ENCODE results near the gene EDAR.

Gene EDAR

GRCh38 chr2:108923736-108924579 lies 65.1 kb downstream of the EDAR start:
- DNase-seq (ENCODE audit: low read depth) = no peak

- DNase-seq (ENCODE audit: low read depth) = no peak
Observed at GRCh38 chr2:108923019-108923700, 65.9 kb downstream of the EDAR start.

- DNase-seq (ENCODE audit: low read depth) = no peak
Observed at GRCh38 chr2:108922141-108922915, 66.7 kb downstream of the EDAR start.

- no peak for DNase-seq (ENCODE audit: low read depth)
Observed at GRCh38 chr2:108921096-108922030, 67.7 kb downstream of the EDAR start.

GRCh38 chr2:108920686-108921085 lies 68.3 kb downstream of the EDAR start:
- no peak for DNase-seq (ENCODE audit: low read depth)

GRCh38 chr2:108919571-108920373 lies 69.2 kb downstream of the EDAR start:
- DNase-seq (ENCODE audit: low read depth) = no peak

GRCh38 chr2:108918941-108919341 lies 70.1 kb downstream of the EDAR start:
- DNase-seq (ENCODE audit: low read depth) = no peak

GRCh38 chr2:108918156-108918874 lies 70.7 kb downstream of the EDAR start:
- no peak for DNase-seq (ENCODE audit: low read depth)

GRCh38 chr2:108917526-108917925 lies 71.5 kb downstream of the EDAR start:
- no peak for DNase-seq (ENCODE audit: low read depth)

- DNase-seq (ENCODE audit: low read depth) = no peak
Observed at GRCh38 chr2:108916796-108917421, 72.1 kb downstream of the EDAR start.

- no peak for DNase-seq (ENCODE audit: low read depth)
Observed at GRCh38 chr2:108916122-108916795, 72.8 kb downstream of the EDAR start.

- DNase-seq (ENCODE audit: low read depth) = no peak
Observed at GRCh38 chr2:108912629-108912902, 76.5 kb downstream of the EDAR start.

- no peak for DNase-seq (ENCODE audit: low read depth)
Observed at GRCh38 chr2:108911807-108912628, 77.0 kb downstream of the EDAR start.

GRCh38 chr2:108911401-108911800 lies 77.6 kb downstream of the EDAR start:
- no peak for DNase-seq (ENCODE audit: low read depth)

GRCh38 chr2:108910541-108911396 lies 78.3 kb downstream of the EDAR start:
- DNase-seq (ENCODE audit: low read depth) = no peak

GRCh38 chr2:108910011-108910431 lies 79.0 kb downstream of the EDAR start:
- DNase-seq (ENCODE audit: low read depth) = no peak

- no peak for DNase-seq (ENCODE audit: low read depth)
Observed at GRCh38 chr2:108909275-108909823, 79.7 kb downstream of the EDAR start.

Measured in activated T-cell treated with anti-CD3 and anti-CD28 coated beads for 1 hour (primary cell).